Upper lobe of right lung (tissue), 1 donor: ENCODE results near the gene ROR1. TPM values are rescaled to one million over a fixed set of nuclear protein-coding genes. Genes with fewer than 3 reads are reported as not detected.
"Not testable (repeated sequence)": the region's sequence is repeated elsewhere in the genome, so short reads cannot be mapped to it uniquely, and the experiment has no call there.

Experiments
- ATAC-seq: fragments of 200-7000 bp; cut with Tn5 transposase; one replicate; pipeline ENCODE4 v1.9.1; 2020; ENCODE audit warnings: mild to moderate bottlenecking, moderate library complexity
- DNase-seq: peaks from one replicate; pipeline ENCODE4 v3.0.0-alpha.2; 2020
- H3K27ac ChIP-seq: fragments of 200-600 bp; one replicate; pipeline ENCODE4 v1.8.0; 2022
- H3K27me3 ChIP-seq: fragments of 200-600 bp; one replicate; pipeline ENCODE4 v1.8.0; 2022; ENCODE audit warnings: mild to moderate bottlenecking
- H3K36me3 ChIP-seq: fragments of 200-600 bp; one replicate; pipeline ENCODE4 v1.8.0; 2022
- H3K4me1 ChIP-seq: fragments of 200-600 bp; one replicate; pipeline ENCODE4 v1.8.0; 2022
- H3K4me3 ChIP-seq: fragments of 200-600 bp; one replicate; pipeline ENCODE4 v1.8.0; 2022; ENCODE audit warnings: mild to moderate bottlenecking
- H3K9me3 ChIP-seq: fragments of 200-600 bp; one replicate; pipeline ENCODE4 v1.8.0; 2022
- intact Hi-C: fragments of 100-400 bp; cut with DNase I; formaldehyde crosslinking; loops from one replicate; pipeline ENCODE4 v1.11.0; 2022
- total RNA-seq: library from RNA; stranded (reverse); fragmentation: NEBNext Ultra II Directional; extraction: Animal tissue kit (Norgen Biotek cat#: 25700); gene quantifications from one replicate; pipeline ENCODE4 v1.2.1, GENCODE V29; 2021
- TF ChIP-seq, protein P1 (sequence below): fragments of 200-600 bp; IDR thresholded peaks from one replicate; pipeline ENCODE4 v1.8.0; 2022; ENCODE audit warnings: antibody characterized with exemption
- donor health status: DM: no; HTN: yes; CAD: no; lungs with severe emphysema.

ROR1 gene
- total RNA-seq, 1 donor from 2014 or later = 21.4 TPM

DNA sequence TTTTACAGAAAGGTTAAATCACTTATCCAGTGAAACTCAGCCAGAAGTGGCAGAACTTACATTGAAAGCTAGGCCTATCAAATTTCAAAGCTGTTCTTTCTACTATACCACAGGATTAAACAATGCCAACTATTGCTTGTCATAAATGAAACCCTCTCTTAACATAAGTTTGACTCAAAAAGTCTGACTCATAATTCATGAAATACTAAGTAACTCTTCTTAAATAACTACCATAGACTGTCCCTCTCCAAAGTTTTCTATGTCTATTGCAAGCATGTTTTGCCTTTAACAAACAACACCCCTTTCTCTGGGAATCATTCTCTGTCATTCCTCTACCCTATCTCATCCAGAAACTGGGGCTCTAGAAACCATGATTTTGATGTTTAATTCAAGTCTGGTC is 320.1 kb downstream of the ROR1 start:
- TF ChIP-seq, protein P1, sequence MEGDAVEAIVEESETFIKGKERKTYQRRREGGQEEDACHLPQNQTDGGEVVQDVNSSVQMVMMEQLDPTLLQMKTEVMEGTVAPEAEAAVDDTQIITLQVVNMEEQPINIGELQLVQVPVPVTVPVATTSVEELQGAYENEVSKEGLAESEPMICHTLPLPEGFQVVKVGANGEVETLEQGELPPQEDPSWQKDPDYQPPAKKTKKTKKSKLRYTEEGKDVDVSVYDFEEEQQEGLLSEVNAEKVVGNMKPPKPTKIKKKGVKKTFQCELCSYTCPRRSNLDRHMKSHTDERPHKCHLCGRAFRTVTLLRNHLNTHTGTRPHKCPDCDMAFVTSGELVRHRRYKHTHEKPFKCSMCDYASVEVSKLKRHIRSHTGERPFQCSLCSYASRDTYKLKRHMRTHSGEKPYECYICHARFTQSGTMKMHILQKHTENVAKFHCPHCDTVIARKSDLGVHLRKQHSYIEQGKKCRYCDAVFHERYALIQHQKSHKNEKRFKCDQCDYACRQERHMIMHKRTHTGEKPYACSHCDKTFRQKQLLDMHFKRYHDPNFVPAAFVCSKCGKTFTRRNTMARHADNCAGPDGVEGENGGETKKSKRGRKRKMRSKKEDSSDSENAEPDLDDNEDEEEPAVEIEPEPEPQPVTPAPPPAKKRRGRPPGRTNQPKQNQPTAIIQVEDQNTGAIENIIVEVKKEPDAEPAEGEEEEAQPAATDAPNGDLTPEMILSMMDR = no peak
- no peaks in the 10 kb centered on the region for H3K36me3 ChIP-seq
- ATAC-seq (no peak), DNase-seq (no peak)
- H3K4me1 ChIP-seq = no peaks in the 10 kb centered on the region
- H3K27me3 ChIP-seq = no peaks in the 10 kb centered on the region
- no peak overlapping the region for H3K27ac ChIP-seq
- H3K4me3 ChIP-seq = no peak overlapping the region
- no peaks in the 10 kb centered on the region for H3K9me3 ChIP-seq
- intact Hi-C loops = no loop called here

DNA sequence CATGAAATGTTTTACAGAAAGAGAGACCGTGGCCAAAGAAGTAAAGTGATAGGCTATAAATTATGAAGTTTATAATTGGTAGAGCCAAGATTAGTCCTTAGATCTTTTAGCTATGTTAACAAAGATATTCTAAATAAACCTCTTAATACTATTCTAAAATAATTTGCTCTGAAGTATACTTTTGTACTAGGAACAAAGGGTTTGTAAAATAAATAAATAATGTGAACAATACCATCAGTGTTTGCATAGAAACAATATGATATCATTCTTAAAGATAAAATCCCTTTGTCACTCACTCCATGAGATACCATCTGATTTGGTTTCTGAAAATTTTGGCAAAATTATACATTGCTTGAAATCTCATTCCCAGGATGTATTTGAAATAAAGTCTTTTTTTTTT is 322.0 kb downstream of the ROR1 start:
- Histone ChIP-seq H3K27me3 (no peaks in the 10 kb centered on the region), H3K27ac (no peak overlapping the region), H3K4me1 (no peaks in the 10 kb centered on the region), H3K36me3 (no peaks in the 10 kb centered on the region), H3K4me3 (no peak overlapping the region), H3K9me3 (no peaks in the 10 kb centered on the region)
- intact Hi-C loops = no loop called here
- TF ChIP-seq, protein P1 = no peak
- no peak for ATAC-seq
- DNase-seq = no peak

DNA sequence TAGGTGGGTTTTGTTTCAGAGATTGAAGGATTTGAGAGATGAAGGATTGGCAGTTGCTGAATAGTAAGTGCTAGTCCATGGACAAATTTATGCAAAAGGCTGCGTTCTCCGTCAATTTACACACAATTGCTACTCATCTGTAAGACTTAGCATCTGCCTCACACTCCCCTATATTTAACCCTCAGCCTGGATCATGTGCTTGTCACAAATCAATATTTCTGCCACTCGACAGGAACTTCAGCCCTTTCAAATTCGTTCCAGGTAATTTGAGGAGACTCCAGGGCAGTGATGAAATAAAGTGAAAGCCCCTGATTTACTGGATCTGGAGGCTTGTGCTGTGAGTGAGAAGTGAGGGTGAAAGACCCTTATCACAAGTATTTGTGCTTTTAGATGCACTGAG is 324.0 kb downstream of the ROR1 start:
- Histone ChIP-seq H3K27me3 (no peaks in the 10 kb centered on the region), H3K27ac (no peak overlapping the region), H3K4me3 (no peak overlapping the region), H3K4me1 (no peaks in the 10 kb centered on the region), H3K36me3 (no peaks in the 10 kb centered on the region), H3K9me3 (no peaks in the 10 kb centered on the region)
- TF ChIP-seq, protein P1 = no peak
- intact Hi-C loops = no loop called here
- no peak for ATAC-seq
- DNase-seq = no peak

DNA sequence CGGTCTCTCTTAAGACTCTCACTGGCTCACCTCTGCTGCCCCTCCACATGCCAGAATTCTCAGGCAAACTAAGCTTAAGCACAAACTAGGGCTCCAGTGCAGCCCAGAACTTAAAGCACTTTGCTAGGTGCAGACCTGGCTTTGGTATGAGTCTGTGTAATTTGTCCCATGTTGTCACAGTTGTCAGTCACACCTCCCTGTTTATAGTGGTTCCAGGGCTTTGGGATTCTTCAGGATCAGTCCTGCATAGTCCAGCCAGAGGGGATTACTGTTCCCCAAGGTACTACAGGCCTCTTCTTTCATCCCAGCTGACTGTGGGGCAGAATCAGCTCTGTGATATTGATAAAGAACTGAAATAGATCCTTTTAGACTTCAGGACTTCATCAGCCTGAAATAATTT is 324.6 kb downstream of the ROR1 start:
- Histone ChIP-seq H3K27me3 (no peaks in the 10 kb centered on the region), H3K27ac (no peak overlapping the region), H3K9me3 (no peaks in the 10 kb centered on the region), H3K4me3 (no peak overlapping the region), H3K4me1 (no peaks in the 10 kb centered on the region), H3K36me3 (no peaks in the 10 kb centered on the region)
- ATAC-seq = no peak
- TF ChIP-seq, protein P1 = no peak
- no peak for DNase-seq
- intact Hi-C loops = no loop called here

DNA sequence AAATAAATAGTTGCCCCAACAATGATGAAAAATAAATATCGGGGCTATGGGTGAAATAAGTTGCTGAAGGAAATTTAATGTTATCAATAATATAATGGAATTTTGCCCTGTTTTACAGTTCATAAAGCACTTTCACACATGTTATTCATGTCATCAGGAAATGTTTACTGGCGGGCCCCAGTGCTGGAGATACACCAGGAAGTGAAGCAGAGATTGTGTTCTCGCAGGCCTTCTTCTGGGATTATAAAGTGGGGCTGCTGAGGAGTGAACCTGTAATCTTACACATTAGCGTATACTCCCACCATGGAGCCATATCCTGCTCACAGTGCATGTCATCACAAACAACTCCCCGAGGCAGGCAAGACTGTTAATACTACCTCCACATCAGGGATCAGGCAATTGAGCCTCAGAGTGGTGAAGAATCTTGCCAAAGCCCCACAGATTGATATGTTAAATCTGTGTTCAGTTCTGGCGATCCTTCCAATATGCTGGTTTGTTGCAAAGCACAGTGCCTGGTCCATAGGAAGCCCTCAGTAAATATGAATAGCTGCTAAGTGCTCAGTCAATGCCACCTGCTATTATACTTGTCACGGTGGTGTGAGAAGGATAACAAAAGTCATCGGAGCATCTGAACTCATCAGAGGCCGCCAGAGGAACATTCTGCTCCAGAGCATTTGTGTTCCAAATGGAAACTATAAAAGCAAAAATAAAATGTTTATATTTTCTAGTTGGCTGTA is 325.2 kb downstream of the ROR1 start:
- no peak overlapping the region for H3K27ac ChIP-seq
- TF ChIP-seq, protein P1 = no peak
- no peaks in the 10 kb centered on the region for H3K27me3 ChIP-seq
- intact Hi-C loops = no loop called here
- H3K4me1 ChIP-seq = no peaks in the 10 kb centered on the region
- H3K9me3 ChIP-seq = no peaks in the 10 kb centered on the region
- no peak overlapping the region for H3K4me3 ChIP-seq
- DNase-seq = no peak
- H3K36me3 ChIP-seq = no peaks in the 10 kb centered on the region
- no peak for ATAC-seq

DNA sequence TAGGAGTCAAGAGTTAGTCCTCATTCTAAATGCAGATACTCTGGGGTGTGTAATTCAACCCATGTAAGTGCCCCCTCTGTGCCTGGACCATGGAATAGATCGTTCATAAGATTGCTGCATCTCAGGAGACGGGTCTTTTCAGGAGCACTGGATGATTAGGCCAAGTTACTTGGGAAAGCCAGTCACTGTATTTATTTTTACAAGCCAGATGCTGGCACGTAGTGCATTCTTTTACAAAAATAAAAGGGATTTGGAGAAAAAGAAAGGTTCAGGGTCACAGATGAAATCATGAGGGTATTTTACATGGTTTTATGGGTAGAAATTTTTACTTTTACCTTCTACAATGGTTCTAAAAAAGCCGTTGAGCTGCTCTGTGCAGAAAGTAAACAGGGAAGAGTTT is 327.0 kb downstream of the ROR1 start:
- Histone ChIP-seq H3K4me3 (no peak overlapping the region), H3K27ac (no peak overlapping the region), H3K36me3 (no peaks in the 10 kb centered on the region), H3K4me1 (no peaks in the 10 kb centered on the region), H3K9me3 (no peaks in the 10 kb centered on the region), H3K27me3 (no peaks in the 10 kb centered on the region)
- TF ChIP-seq, protein P1 = no peak
- DNase-seq = no peak
- intact Hi-C loops = no loop called here
- no peak for ATAC-seq

DNA sequence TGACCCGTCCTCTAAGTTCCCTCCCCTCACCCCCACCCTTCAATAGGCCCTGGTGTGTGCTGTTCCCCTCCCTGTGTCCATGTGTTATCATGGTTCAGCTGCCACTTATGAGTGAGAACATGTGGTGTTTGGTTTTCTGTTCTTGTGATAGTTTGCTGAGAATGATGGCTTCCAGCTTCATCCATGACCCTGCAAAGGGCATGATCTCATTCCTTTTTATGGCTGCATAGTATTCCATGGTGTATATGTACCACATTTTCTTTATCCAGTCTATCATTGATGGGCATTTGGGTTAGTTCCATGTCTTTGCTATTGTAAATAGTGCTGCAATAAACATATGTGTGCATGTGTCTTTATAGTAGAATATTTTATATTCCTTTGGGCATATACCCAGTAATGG is 330.8 kb downstream of the ROR1 start:
- intact Hi-C loops, H3K27me3 ChIP-seq, H3K4me1 ChIP-seq, H3K36me3 ChIP-seq, ATAC-seq, H3K9me3 ChIP-seq, H3K27ac ChIP-seq, DNase-seq, H3K4me3 ChIP-seq: not testable (repeated sequence)
